ENCODE results near the gene BBS12.

Gene BBS12

DNA sequence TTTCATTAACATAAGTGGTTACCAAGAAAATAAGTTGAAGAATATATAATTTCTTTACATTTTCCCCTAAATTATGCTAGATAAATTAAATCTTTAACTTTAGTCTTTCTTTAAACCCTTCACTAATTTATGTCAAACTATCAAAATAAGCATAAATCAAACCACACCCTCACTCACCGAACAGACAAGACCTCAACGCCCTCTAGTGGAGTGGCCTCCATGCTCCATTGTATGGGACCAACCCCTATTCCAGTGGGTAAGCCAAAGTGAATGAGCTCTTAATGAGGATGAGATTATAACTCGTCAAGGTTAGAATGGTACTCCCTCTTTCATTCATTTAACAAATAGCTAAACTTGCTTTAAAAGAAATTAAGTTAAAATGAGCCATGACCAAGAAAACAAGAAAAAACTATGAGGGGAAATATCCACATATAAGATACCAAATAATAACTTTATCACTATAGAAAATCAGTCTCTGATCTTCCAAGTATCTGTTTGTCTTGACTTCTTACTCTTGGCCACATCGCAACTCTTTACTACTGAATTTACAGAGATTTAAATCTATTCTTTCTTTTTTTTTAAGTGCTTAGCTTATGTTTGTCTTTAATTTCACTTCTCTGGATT lies 15.6 kb upstream of the BBS12 start:
- DNase-seq, result peak; percentile 76

GRCh38 chr4:122718281-122718680 lies 14.2 kb upstream of the BBS12 start:
- DNase-seq, result no peak

GRCh38 chr4:122722256-122722655 lies 10.2 kb upstream of the BBS12 start:
- DNase-seq, result no peak

- DNase-seq, result no peak
Observed at GRCh38 chr4:122728856-122729255, 3.6 kb upstream of the BBS12 start.

DNA sequence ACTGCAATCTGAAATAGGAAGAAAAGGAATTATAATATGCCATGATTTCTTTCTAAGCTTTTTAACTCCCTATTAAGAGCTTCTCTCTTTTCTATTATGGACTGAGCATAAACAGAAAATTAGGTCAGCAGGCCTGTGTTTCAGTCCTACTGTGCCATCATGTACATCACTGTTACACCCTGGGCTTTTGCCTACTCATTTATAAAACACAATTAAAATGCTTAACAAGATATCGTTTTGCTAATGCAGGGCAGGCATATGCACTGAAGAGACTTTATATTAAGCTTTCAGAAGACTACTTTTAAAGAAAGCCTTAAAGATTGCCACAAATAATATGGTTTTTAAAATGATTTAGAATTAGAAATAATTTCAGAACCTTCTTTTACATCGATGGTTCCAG lies 828 bp upstream of the BBS12 start:
- DNase-seq, result no peak

DNA sequence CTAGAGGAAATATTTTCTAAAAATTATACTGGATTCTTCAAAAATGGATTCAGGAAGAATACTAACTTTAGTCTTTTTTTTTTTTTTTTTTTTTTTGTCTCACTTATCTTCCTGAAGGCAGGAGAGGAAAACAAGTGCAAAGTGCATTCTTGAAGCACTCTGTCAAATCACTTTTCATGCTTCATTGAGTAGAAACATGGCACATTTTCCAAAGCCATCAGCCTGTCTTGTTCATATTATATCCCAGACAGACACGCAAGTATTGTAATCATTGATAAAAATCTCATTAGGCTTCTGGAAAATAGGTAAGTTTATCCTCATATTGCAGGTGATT lies 1.2 kb downstream of the BBS12 start:
- DNase-seq, result no peak

GRCh38 chr4:122739174-122739573 lies 6.7 kb downstream of the BBS12 start:
- no peak for DNase-seq

DNA sequence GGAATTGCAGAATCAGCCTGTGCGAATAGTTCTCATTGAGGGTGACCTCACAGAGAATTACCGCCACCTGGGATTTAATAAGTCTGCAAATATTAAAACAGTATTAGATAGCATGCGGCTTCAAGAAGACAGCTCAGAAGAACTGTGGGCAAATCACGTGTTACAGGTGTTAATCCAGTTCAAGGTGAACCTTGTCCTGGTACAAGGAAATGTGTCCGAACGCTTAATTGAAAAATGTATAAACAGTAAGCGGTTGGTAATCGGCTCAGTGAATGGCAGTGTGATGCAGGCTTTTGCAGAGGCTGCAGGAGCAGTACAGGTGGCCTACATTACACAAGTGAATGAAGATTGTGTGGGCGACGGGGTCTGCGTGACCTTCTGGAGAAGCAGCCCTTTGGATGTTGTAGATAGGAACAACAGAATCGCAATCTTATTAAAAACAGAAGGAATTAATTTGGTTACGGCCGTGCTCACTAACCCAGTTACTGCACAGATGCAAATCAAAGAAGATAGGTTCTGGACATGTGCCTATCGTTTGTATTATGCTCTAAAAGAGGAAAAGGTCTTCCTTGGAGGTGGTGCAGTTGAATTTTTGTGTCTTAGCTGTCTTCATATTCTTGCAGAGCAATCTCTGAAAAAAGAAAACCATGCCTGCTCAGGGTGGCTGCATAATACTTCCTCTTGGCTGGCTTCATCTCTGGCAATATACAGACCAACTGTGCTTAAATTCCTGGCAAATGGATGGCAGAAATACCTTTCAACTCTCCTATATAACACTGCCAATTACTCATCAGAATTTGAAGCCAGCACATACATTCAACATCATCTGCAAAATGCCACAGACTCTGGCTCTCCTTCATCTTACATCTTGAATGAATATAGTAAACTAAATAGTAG lies 10.7 kb downstream of the BBS12 start:
- no peak for DNase-seq

GRCh38 chr4:122744229-122744628 lies 11.7 kb downstream of the BBS12 start:
- no peak for DNase-seq

DNA sequence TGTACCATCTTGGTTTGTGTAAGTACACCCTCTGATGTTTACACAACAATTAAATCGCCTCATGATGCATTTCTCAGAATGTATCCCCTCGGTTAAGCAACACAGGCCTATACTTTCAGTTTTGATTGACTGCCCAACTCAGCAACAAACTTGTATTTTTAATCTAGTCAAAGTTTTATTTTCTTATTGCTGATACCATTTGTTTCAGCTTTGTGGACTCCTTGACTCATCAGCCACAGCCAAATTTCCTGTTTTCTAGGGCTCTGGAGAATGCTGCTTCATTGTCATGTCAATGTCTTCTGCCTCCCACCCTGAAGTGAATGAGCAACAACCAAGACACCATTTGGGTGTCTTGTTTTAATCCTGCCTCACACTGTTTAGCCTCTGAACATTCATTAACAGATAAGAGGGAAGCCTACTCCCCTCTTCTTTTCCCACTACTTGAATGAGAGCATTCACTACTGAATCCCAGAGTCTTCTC lies 14.0 kb downstream of the BBS12 start:
- DNase-seq, result no peak

DNA sequence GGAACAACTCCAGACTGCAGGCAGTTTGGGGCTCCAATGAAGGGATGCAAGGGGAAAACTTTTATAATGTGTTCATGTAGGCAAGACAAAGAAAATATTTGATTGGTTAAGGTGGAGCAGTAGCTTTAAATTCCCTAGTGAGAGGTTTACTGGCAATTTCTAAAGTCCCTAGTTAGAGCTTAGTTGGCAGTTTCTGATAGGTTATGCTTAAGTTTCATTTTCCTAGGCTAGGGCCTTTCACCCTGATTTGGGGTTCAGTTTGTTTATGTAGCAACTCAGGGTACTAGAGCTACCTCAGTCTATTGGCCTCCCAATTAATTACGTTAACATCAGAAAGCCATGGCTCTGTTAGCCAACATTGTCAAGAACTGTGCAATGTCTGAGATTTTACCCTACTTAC lies 14.6 kb downstream of the BBS12 start:
- DNase-seq, result no peak

- DNase-seq, result no peak
Observed at GRCh38 chr4:122747883-122748282, 15.4 kb downstream of the BBS12 start.

DNA sequence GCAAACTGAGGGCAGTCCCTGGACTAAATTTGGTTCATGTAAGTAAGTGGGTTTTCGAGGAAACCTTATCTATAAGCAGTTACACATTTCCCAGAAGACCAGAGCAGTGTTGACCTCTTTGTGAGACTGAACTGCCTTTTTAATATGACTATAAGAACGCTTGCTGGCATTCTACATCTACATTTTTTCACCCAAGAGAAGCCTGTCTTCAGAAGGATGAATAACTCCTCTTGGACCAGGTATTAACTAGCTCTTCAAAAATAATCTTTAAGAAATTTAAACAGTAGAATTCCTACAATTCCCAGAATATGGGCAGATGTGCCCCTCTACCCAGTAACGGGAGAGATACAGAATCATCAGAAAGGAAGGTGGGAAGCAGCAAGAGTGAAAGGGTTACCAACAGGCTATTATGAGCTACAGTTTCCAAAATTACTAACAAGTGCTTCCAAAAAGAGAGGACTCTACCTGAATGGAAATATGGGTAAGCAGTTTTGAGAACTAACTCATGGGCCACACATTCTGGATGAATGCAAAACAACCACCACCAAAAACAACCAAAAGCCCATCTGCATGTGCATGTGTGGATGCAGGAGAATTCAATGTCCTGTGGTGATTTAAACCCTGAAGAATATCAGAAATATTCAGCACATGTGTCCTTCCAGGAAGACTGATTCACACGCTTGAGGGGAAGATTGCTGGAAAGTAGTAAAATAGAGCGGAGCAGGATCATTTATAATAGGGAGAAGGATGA lies 17.4 kb downstream of the BBS12 start:
- no peak for DNase-seq

GRCh38 chr4:122755675-122756074 lies 23.2 kb downstream of the BBS12 start:
- DNase-seq, result no peak

DNA sequence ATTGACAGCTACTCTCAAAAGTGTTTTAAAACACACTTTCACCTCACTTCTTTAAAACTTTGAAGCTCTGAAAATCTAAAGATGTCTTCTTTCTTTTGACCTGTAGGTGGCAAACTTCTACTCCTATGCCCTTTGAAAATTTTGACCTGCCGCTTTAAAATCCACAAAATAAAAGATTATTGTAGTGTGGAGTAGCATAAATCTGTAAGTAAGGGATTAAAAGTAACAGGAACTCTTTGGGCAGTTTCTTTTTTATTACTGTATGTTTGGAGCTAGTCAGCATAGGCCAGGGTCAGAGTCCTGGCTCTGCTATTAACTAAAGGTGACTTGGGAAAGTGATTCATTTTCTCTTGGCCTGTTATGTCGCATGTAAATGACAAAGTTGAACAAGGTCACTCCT lies 25.5 kb downstream of the BBS12 start:
- DNase-seq, result no peak

DNA sequence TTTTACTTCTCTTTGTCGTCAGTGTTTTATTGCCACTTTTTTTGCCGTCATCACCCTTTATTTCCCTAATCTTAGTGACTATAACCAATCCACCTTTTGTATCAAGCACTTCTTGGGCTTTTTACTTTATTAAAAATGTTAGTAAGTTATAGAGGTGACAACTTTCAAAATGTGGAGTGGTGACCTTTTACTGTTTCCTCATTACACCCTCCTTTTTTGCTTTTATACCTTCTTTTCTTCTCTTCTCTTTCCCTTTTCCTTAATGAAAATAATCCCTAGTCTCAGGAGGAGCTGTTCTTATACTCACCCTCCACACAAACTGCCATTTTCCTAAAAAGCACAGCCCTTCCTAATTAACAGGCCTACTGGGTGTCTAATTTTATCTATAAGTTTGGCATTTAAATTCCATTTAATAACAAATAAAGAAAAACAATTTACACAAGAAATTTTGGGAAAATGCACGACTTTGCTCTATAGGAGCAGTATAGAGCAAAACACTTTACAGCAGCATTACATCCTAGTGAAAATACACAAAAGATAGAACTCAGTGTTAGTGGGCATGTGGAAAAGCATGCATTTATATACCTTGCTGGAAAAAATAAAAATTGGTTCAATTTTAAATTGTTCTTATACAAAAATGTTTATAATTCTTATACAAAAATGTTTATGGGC lies 27.3 kb downstream of the BBS12 start:
- no peak for DNase-seq

- no peak for DNase-seq
Observed at GRCh38 chr4:122762520-122762919, 30.0 kb downstream of the BBS12 start.

DNA sequence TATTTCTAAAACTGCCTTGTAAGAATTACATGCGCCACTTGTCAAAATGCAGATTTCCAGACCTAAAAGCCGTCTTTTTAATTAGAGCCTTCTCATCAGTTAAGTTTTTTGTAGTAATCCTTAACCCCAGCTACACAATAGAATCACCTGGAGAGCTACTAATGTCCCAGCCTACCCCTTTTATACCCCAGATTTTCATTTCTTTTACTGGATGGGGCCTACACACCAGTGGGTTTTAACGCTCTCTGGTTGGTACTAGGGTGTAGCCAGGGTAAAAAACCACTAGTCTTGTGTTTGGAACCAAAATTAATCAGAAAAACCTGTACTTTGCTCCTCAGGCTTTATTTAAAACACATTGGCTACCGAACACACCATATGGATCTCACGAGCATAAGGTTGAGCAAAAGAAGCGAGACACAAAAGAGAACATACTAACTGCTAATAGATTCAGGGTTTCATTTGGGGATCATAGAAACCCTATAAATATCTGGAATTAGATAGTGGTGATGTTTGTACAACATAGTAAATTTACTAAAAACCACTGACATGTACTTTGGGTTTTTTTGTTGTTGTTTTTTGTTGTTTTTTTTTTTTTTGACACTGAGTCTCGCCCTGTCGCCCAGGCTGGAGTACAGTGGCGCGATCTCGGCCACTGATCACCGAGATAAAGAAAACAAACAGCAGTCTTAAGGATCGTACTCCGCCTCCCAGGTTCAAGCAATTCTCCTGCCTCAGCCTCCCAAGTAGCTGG lies 30.6 kb downstream of the BBS12 start:
- DNase-seq, result no peak

GRCh38 chr4:122764071-122764820 lies 31.7 kb downstream of the BBS12 start:
- DNase-seq, result no peak

- no peak for DNase-seq
Observed at GRCh38 chr4:122764821-122765215, 32.3 kb downstream of the BBS12 start.

GRCh38 chr4:122765692-122766352 lies 33.3 kb downstream of the BBS12 start:
- no peak for DNase-seq
